Measurements from ENCODE around the gene C17orf113. TPM values are rescaled to one million over a fixed set of nuclear protein-coding genes. Genes with fewer than 3 reads are reported as not detected.
"Not testable (repeated sequence)": the region's sequence is repeated elsewhere in the genome, so short reads cannot be mapped to it uniquely, and the experiment has no call there.

The C17orf113 gene
- total RNA-seq, 1 experiment from 2014 or later: 0.29 TPM

- DNase-seq (ENCODE audit: low read depth): peak; percentile 89
Measured at GRCh38 chr17:42016941-42017865, 33.2 kb downstream of the C17orf113 start, which contains the start of gene DNAJC7. Gene DNAJC7 (minus strand): TSS chr17:42017439. CDS start chr17:42017416, 23 bp downstream.

- DNase-seq (ENCODE audit: low read depth): peak; percentile 20
Measured at GRCh38 chr17:42016411-42016831, 34.0 kb downstream of the C17orf113 start.

- not testable (repeated sequence) for DNase-seq (ENCODE audit: low read depth)
Measured at GRCh38 chr17:42013740-42014139, 36.7 kb downstream of the C17orf113 start.

DNA sequence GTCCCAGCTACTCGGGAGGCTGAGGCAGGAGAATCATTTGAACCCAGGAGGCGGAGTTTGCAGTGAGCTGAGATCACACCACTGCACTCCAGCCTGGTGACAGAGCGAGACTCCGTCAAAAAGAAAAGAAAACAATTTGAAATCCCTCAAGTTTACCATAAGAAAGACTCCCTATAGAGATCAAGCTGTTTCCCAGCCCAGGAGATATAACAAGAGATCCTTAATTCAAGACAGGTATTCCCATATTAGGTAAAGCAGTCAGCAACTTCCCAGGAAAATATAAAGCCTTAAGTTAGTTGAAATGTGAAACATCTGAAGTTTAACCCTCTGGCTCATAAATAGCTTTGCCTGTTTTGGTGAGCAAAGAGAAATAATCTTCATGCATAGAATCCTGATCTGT is 38.0 kb downstream of the C17orf113 start:
- DNase-seq (ENCODE audit: low read depth): not testable (repeated sequence)

DNA sequence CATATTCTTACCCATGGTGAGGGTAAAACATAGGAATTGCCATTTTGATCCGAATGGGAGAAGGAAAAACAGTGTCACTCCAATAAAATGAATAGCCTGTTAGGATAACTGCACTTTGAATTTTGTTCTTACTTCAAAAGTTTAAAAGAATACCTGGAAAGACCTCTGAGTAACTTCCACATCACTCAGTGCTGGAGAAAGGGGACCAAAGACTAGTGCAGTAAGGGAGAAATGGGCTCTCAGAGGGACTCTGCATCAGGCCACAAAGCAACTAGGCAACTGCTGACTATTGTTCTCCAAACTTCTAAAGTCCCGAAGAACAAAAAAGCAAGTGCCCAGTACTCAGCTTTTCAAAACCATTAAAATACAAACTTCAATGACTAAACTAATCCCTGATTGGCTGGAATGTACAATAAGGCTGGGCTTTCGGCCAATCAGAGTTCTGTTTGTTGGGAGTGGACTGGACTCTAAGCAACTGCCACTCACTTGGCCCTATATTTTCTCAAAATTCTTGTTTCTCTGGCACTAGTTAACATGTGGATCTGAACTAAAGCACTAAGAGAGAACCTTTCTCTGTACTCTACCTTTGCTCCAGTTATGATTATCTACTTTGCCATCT is 39.4 kb downstream of the C17orf113 start:
- DNase-seq (ENCODE audit: low read depth): peak; percentile 50

- peak; percentile 26 for DNase-seq (ENCODE audit: low read depth)
Measured at GRCh38 chr17:42010266-42010680, 40.1 kb downstream of the C17orf113 start.

DNA sequence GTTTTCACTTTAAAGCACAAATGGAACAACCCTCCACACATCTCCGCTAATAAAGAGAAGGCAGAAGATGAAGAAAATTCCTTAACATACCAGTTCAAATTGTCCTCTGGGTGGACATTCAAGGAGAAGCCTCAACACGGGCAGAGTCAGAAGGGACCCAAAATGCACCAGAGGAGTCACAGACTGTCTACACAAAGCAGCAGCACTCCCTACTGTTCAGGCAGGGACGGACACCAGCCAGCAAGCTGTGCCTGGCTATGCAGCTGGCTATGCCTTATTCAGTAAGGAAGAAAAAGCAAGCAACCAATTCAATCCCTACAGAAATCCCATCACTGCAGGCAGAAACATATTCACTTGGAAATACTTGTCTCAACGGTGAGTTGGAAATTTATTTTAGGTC is 41.2 kb downstream of the C17orf113 start:
- DNase-seq (ENCODE audit: low read depth): no peak

- DNase-seq (ENCODE audit: low read depth): no peak
Measured at GRCh38 chr17:42005166-42005565, 45.2 kb downstream of the C17orf113 start.

- DNase-seq (ENCODE audit: low read depth): peak; percentile 61
Measured at GRCh38 chr17:42002792-42003301, 47.6 kb downstream of the C17orf113 start.

DNA sequence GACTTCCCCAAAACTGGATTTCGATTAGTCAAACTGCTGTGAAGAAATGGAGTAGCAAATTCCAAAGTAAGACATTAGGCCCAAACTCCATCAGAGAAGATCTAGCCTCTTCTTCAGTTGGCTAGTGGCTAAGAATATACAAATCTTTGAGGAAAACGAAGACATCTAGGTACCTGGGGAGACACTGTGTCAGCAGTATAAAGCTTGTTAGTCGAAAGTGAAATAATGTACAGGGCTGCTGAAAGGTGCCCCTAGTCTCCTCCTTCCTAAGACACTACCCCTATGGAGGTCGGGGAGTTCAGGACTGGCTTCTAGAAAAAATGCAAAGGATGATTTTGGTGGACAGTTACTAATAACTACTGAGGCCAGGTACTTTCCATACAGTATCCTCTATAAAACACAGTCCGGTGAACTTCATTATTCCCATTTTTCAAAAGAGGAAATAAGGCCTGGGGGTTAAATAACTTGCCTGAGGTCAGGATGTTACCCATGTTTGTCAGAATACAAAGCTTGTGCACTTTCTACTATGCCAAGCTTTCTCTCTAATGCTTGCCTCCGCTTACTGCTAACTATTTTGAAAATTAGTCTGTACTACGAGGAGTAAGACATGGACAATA is 48.1 kb downstream of the C17orf113 start:
- no peak for DNase-seq (ENCODE audit: low read depth)

GRCh38 chr17:42001729-42002128 is 48.7 kb downstream of the C17orf113 start:
- no peak for DNase-seq (ENCODE audit: low read depth)

GRCh38 chr17:42000413-42001133 is 49.8 kb downstream of the C17orf113 start:
- no peak for DNase-seq (ENCODE audit: low read depth)

- DNase-seq (ENCODE audit: low read depth): no peak
Measured at GRCh38 chr17:41998497-41998896, 51.9 kb downstream of the C17orf113 start.

DNA sequence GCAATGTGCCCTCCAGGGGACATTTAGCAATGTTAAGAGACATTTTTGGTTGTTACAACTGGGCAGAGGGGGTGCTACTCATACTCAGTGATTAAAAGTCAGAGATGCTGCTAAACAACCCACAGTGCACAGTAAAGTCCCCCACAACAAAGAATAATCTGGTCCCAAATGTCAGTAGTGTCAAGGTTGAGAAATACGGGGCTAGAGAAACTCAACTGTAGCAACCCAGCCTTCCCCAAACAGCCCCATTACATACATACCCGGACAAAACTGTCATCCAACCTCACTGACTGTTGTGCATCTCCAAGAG is 53.6 kb downstream of the C17orf113 start:
- DNase-seq (ENCODE audit: low read depth): no peak

GRCh38 chr17:41992576-41992975 is 57.8 kb downstream of the C17orf113 start:
- DNase-seq (ENCODE audit: low read depth): peak; percentile 84

DNA sequence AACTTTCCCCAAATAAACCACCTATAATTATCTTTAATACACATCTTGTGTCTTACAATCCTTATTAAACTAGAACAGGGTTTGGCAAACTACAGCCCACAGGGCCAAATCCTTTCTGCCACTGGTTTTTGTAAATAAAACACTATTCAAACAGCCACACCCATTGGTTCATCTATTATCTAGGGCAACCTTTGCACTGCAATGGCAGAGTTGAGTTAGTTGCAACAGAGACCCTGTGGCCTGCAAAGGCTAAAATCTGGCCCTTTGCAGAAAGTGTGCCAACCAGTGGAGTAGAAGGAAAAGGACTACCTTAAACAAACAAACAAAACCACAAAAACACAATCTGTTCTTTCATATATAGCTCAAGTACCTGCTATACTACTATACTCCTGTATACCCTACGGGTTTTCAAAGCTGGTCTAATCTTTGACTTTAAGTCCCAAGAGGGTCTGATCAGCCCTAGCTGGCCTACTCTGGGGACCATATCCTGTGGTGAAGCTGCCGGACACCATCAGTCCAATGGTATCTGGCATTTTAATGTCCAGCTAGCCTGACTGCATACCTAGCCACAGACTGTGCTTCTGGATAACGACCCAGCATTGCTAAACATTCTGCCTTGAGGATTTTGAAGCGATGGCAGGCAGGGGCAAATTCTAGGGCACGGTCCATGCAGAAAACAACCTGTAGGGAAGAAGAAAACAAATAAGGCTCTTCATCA is 60.5 kb downstream of the C17orf113 start:
- DNase-seq (ENCODE audit: low read depth): no peak

DNA sequence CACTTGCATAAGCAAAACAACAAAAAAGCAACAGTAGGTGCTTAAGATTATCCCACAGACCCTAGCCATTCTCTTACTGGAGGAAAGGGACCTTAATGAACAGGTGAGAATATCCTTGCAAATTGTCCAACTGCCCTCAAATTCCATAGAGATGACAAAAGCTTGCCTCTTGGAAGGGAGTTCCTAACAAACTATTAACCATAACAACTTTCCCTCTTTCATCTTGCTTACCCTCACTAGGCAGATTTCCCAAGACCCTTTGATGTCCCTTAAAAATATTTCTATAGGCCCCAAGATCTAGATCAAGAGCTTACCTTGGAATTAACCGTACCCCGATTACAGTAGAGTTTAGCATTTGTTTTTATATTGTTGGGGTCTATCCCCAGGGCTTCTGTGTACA is 62.0 kb downstream of the C17orf113 start:
- no peak for DNase-seq (ENCODE audit: low read depth)

Data from LHCN-M2 (cell line).